Measurements from ENCODE around the gene NOTCH3.
A peak's percentile ranks its signal among the peaks of the same experiment; 100 is the strongest.

Gene NOTCH3

DNA sequence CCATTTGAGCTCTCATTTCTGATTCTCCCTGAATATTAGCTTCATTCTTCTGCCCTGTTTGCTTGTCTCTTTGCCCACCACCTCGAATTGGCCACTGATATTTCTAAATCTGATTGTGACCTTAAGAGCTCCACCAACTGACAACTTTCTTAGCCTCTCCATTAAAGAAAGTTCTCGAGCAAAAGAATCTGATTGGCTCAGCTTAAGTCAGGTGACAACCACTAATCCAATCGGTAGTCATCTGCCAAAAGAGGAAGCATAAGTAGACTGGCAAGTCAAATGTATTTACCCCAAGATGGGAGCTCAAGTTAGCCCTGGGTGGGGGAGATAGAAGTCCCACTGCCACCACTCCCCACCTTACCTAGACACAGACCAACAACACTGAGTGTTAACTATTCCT is 41.5 kb downstream of the NOTCH3 start:
- no peak for DNase-seq

DNA sequence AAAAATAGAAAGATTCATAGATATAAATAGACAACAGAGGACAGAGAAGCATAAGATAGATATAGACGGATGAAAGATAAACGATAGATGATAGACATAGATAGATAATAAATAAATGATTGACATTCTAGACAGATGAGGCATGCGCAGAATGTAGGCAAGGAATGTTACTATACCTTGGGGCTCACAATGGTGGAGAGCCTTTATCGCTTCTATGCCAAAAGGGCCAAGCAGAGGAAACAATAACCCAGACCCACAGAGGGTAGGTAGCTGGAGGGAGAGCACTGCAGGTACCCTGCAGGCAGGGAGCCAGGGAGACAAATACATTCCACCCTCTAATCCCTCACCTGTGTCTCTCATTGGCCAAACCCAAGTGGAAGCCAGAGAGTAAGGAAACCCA is 44.4 kb downstream of the NOTCH3 start:
- DNase-seq, result no peak

DNA sequence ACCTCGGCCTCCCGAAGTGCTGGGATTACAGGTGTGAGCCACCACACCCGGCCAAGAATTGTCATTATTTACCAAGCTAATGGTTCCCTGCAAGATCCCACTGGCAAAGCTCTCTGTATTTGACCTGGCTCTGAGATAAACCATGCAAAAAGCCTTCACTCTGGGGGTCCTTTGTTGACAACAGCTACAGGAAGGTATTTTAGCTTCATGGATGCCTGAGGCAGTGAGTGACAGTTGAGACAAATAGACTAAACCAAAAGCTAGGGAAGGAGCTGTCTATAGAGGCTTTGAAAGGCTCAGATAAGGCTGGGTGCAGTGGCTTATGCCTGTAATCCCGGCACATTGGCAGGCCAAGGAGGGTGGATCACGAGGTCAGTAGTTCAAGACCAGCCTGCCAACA is 45.5 kb downstream of the NOTCH3 start:
- DNase-seq, result no peak

- DNase-seq, result peak; percentile 28
Observed at GRCh38 chr19:15154002-15154612, 46.7 kb downstream of the NOTCH3 start.

GRCh38 chr19:15149737-15150136 is 51.1 kb downstream of the NOTCH3 start:
- no peak for DNase-seq

GRCh38 chr19:15147090-15147489 is 53.7 kb downstream of the NOTCH3 start:
- no peak for DNase-seq

DNA sequence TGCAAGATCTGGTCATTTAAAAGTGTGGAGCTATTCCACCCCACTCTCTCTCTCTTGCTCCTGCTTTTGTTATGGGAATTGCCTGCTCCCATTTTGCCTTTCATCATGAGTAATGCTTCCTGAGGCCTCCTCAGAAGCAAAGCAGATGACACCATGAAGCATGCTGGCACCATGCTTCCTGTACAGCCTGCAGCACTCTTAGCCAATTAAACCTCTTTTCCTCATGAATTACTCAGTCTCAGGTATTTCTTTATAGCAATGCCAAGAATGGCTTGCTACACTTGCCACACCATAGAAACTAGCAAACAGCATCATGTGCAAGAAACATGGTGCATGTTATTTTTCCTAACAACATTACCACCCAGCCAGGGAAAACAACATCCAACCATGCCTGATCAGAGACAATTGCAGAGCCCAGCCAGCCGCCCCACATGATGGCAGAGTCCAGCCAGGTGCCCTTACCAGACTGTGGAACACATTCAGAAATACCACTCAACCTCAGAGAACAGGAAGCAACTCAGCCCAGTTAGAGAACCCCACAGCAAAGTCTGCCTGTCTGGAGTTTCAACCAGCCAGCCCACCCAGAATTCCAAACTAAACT is 56.6 kb downstream of the NOTCH3 start:
- no peak for DNase-seq

GRCh38 chr19:15142313-15142712 is 58.5 kb downstream of the NOTCH3 start:
- no peak for DNase-seq

GRCh38 chr19:15141143-15141542 is 59.7 kb downstream of the NOTCH3 start:
- no peak for DNase-seq

GRCh38 chr19:15138427-15138826 is 62.4 kb downstream of the NOTCH3 start:
- peak; percentile 16 for DNase-seq

DNA sequence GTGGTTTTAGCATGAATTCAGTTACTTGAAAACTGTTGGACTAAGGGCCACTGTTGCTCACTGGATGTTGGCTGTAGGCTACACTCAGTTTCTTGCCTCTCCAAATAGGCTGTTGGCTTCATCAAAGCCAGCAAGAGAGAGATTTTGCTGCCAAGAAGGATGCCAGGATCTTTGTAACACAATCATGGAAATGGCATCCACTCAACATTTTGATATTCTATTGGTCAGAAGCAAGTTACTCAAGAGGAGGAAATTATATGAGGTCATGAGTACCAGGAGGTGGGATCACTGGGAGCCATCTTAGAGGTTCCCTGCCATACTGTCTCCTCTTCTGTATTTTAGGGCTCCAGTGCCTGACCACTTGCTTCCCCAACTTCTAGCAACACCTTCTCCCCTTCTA is 63.0 kb downstream of the NOTCH3 start:
- DNase-seq, result no peak

DNA sequence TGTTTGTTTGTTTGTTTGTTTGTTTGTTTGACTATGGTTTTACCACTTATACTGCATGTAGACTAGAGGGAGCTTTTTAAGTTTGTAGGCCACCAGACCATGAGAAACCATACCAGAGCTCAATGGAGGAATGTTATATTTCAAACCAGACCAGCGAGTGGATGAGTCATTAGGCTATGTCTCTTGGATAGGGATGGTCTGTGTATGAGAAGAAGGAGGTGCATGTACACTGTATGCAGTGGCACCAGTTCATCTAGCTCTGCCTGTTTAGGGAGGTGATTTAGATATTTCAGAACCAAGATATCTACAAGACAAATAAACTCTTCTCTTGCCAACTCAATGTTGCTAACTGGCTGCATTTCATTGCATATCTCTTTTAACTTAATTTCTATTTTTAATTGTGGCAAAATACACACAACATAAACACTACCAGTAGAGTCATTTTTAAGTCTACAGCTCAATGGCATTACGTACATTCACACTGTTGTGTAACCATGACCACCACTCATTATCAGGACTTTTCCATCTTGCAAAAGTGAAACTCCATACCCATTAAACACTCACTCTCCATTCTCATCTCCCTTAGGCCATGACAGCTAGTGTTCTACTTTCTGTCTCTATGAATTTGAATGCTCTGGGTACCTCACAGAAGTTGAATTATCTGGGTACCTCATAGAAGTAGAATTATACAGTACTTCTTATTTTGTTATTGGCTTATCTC is 64.4 kb downstream of the NOTCH3 start:
- DNase-seq, result peak; percentile 20

DNA sequence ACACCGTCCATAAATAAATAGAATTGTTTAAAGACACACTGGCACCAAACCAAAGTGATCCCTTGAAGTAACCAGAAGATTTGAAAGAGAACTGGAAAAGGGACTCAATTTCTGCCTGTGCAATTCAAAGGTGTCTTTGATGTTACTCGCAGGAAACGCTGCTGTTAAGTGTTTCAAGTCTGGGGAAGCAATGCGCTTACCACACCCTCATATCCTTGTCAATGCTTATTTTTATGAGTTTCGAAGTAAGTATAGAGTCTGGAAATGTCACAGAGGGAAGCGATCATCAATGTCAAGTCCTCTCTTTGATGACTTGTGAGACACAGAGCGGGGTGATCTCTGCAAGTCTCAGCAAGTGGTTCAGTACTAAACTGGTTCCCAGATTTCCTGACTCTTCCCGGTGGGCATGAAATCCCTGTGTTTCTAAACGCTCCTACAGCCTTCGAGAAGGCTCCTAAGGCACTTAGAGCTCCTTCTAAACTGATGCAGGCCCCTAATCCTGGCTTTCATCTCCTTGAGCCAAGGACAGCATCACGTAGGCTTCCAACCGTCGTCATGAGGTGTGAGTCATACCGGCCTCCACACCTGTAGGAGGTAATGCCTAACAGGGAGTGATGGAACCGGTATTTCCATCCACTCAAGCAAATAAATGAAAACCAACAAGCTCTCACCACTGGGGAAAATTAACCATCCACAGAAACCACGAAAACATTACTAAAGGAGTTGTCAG is 70.8 kb downstream of the NOTCH3 start:
- no peak for DNase-seq

- no peak for DNase-seq
Observed at GRCh38 chr19:15128162-15128770, 72.5 kb downstream of the NOTCH3 start.

DNA sequence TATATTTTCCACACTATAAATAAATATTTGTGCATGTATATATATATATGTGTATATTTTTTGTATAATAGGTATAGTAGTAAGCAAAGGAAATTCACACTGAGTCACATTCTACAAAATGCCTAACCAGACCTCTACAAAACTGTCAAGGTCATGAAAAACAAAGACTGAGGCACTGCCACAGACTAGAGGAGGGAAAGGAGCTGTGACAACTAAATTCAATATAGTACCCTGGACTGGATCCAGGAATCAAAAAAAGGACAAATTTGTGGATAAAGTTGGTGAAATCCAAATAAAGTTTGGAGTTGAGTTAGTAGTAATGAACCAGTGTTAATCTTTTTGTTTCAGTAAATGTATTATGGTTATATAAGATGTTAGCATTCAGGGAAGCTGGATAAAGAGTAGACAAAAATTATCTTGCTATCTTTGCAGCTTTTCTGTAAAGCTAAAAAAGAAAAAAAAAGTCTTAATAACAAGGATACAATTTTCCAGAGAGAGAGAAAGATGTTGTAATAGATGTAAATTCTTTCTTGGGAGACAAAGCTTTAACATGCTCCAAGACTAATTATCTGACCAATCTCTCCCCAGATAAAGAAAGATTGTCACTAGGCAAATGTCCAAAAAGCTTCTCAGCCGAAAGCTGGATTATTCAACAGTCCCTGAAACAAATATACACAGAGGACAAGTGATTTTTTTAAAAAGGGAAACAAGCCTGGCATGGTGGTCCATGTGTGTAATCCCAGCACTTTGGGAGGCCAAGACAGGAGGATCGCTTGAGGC is 74.5 kb downstream of the NOTCH3 start:
- no peak for DNase-seq

GRCh38 chr19:15125232-15126067 is 75.3 kb downstream of the NOTCH3 start:
- DNase-seq, result peak; percentile 99

DNA sequence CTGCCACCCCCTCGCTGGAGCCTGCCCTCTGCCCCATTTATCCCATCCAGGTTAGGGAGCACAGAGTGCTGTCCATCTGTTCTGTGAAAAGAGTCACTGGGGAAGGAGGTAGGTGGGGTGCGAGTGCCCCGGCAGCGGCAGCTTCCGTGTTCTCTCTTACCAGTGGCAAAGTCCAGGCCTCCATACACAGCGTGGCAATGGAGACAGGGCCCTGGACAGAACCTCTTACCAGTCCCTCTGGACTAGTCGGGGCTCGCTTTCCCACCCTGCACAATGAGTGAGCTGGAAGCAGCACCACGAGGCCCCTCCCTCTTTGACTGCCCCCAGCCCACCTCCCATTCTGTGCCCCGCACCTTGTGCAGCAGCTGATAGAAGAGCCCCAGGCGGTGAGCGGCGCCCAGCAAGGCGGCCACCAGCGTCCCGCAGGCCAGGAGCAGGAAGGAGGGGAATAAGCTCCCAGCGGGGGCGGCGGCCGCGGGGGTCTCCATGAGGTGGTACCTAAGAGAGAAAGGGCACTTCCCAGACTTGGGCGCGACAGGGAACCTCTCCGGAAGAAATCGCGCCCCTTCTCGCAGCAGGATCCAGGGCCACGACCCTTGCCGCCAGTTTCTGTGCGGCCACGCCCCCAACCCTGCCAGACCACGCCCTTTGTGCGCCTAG is 76.1 kb downstream of the NOTCH3 start:
- DNase-seq, result no peak

DNA sequence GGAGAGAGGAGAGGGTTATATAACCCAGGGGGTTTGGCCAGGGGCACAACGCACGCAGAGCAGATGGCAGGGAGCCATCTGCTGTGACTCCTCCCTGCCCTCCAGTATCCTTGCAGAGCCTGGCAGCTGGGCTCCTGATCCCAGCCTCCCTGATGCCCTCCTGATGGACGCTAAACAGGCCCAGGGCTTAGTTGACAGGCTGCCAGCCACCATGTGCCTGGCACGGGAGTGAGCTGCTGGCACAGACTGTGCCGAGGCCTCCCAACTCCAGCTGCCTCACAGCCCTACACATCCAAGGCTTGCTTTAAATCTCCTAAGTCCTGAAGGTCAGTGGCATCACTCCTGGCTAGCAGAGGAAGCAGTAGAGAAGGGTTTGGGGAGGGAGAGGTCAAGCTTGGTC is 76.9 kb downstream of the NOTCH3 start:
- no peak for DNase-seq

- no peak for DNase-seq
Observed at GRCh38 chr19:15123031-15123890, 77.5 kb downstream of the NOTCH3 start.

Data from fibroblast of upper back skin (primary cell).